Left renal pelvis (tissue), 4 donors: ENCODE results near the gene AGR2. TPM values are rescaled to one million over a fixed set of nuclear protein-coding genes. Genes with fewer than 3 reads are reported as not detected.
"Not testable (repeated sequence)": the region's sequence is repeated elsewhere in the genome, so short reads cannot be mapped to it uniquely, and the experiment has no call there.

ENCODE experiments used
- DNase-seq, 4 donors: peaks; one replicate each; pipeline ENCODE4 v3.0.0-alpha.2; 2013; ENCODE audit warnings: low read depth in 4 of 4, low spot score in 3 of 4
- polyA plus RNA-seq, 4 donors: library from polyadenylated mRNA; unstranded; fragments of 120-200 nt; gene quantifications; one replicate each; pipeline ENCODE4 v1.2.1, GENCODE V29; 2013; ENCODE audit not compliant: insufficient read length in 4 of 4

AGR2 gene
- polyA plus RNA-seq, result 10 to 100 TPM; 34.1 to 88.3 (median 77.5) TPM

GRCh38 chr7:16804674-16805439, at the start of gene AGR2:
AGR2 (minus strand) TSS chr7:16804999; CDS start chr7:16801796, 3,203 bp downstream.
- DNase-seq, result no peak

GRCh38 chr7:16853189-16853588, 48.4 kb upstream of the AGR2 start:
- DNase-seq, result not testable (repeated sequence)

GRCh38 chr7:16851829-16852228, 47.0 kb upstream of the AGR2 start:
- no peak for DNase-seq

GRCh38 chr7:16850614-16851466, 46.0 kb upstream of the AGR2 start:
- no peak for DNase-seq

GRCh38 chr7:16849296-16850148, 44.7 kb upstream of the AGR2 start:
- DNase-seq, result no peak

GRCh38 chr7:16847381-16847860, 42.6 kb upstream of the AGR2 start:
- no peak for DNase-seq

- DNase-seq, result no peak
Observed at GRCh38 chr7:16846601-16847165, 41.9 kb upstream of the AGR2 start.

GRCh38 chr7:16845746-16846145, 40.9 kb upstream of the AGR2 start:
- DNase-seq, result no peak

GRCh38 chr7:16841681-16842080, 36.9 kb upstream of the AGR2 start:
- DNase-seq, result no peak

- no peak for DNase-seq
Observed at GRCh38 chr7:16840094-16840493, 35.3 kb upstream of the AGR2 start.

- DNase-seq, result no peak
Observed at GRCh38 chr7:16839646-16840045, 34.8 kb upstream of the AGR2 start.

- no peak for DNase-seq
Observed at GRCh38 chr7:16838891-16839290, 34.1 kb upstream of the AGR2 start.

- DNase-seq, result no peak
Observed at GRCh38 chr7:16838386-16838785, 33.6 kb upstream of the AGR2 start.

GRCh38 chr7:16836481-16836880, 31.7 kb upstream of the AGR2 start:
- DNase-seq, result no peak

- no peak for DNase-seq
Observed at GRCh38 chr7:16833373-16833772, 28.6 kb upstream of the AGR2 start.

GRCh38 chr7:16826060-16826459, 21.3 kb upstream of the AGR2 start:
- no peak for DNase-seq

GRCh38 chr7:16822029-16822428, 17.2 kb upstream of the AGR2 start:
- no peak for DNase-seq

GRCh38 chr7:16818732-16819131, 13.9 kb upstream of the AGR2 start:
- DNase-seq, result no peak

- DNase-seq, result no peak
Observed at GRCh38 chr7:16817536-16817935, 12.7 kb upstream of the AGR2 start.

GRCh38 chr7:16816824-16817223, 12.0 kb upstream of the AGR2 start:
- DNase-seq, result no peak
